Tibial nerve (tissue), 4 donors: ENCODE results near the gene SLC35F6. TPM values are rescaled to one million over a fixed set of nuclear protein-coding genes. Genes with fewer than 3 reads are reported as not detected.

Experiments
- DNase-seq, 2 donors: peaks; one replicate each; pipeline ENCODE4 v3.0.0-alpha.2; 2019; ENCODE audit warnings: low spot score in 2 of 2
- H3K27ac ChIP-seq, 4 donors: fragments of 200-600 bp; sonication (generic) in 3 of 4; one replicate each; pipeline ENCODE4 v1.5.1; 2017 to 2019; ENCODE audit warnings: mild to moderate bottlenecking in 1 of 4
- H3K27me3 ChIP-seq, 2 donors: fragments of 200-600 bp; sonication (generic) in 1 of 2; one replicate each; pipeline versions ENCODE4 v1.5.1 to v1.6.0; 2017 to 2019
- H3K36me3 ChIP-seq, 3 donors: fragments of 200-600 bp; sonication (generic); one replicate each; pipeline ENCODE4 v1.5.1; 2018 to 2019
- H3K4me1 ChIP-seq, 4 donors: fragments of 200-600 bp; sonication (generic) in 3 of 4; one replicate each; pipeline ENCODE4 v1.5.1; 2017 to 2019
- H3K4me3 ChIP-seq, 4 donors: fragments of 200-600 bp; sonication (generic) in 3 of 4; one replicate each; pipeline ENCODE4 v1.5.1; 2017 to 2019; ENCODE audit warnings: mild to moderate bottlenecking in 1 of 4, moderate library complexity in 1 of 4
- H3K9me3 ChIP-seq, 4 donors: fragments of 200-600 bp; sonication (generic) in 3 of 4; one replicate each; pipeline ENCODE4 v1.5.1; 2017 to 2019
- CTCF ChIP-seq, 5 experiments: fragments of 200-600 bp in 3 of 5; fragments of 450-650 bp in 2 of 5; sonication (generic) in 3 of 5; IDR thresholded peaks; one replicate each; pipeline ENCODE4 v1.5.1; 2016 to 2019; ENCODE audit warnings: antibody characterized with exemption in 5 of 5, mild to moderate bottlenecking in 3 of 5, moderate library complexity in 2 of 5
- EP300 ChIP-seq, 2 donors: sonication (generic); formaldehyde crosslinking; IDR thresholded peaks; one replicate each; pipeline ENCODE4 v1.6.1; 2017; ENCODE audit warnings: antibody characterized with exemption in 2 of 2, mild to moderate bottlenecking in 1 of 2
- POLR2A ChIP-seq, 2 donors: fragments of 450-650 bp; IDR thresholded peaks; one replicate each; pipeline ENCODE4 v1.6.1; 2017; ENCODE audit warnings: antibody characterized with exemption in 2 of 2, mild to moderate bottlenecking in 2 of 2, moderate library complexity in 2 of 2
- WGBS, 2 donors: methylation state at CpG; one replicate each; pipeline ENCODE4 v1.1.5; 2018; 5-methylcytosine and 5-hydroxymethylcytosine counted together
- total RNA-seq, 4 donors: library from RNA; depleted of rRNA; stranded (reverse); fragments of >200 nt; gene quantifications; one replicate each; pipeline ENCODE4 v1.1.0, GENCODE V29; 2016

SLC35F6 gene
- total RNA-seq, 4 donors from 2014 or later: 30.1 to 51.6 (median 43.3) TPM

- Histone ChIP-seq H3K27me3 (peaks cover 0 to 7% of the 10 kb centered on the region in 2 donors), H3K36me3 (no peaks in the 10 kb centered on the region), H3K4me1 (no peaks in the 10 kb centered on the region), H3K9me3 (no peaks in the 10 kb centered on the region), H3K27ac (no peak overlapping the region), H3K4me3 (no peak overlapping the region)
- no peak for DNase-seq
- WGBS, 2 donors: 45 to 53% methylated on average over 3 of the region's 3 CpGs
- TF ChIP-seq EP300 (IDR thresholded peaks at IDR 0.05) (no peak), CTCF (IDR thresholded peaks at IDR 0.05) (no peak), POLR2A (IDR thresholded peaks at IDR 0.05) (no peak)
Observed at GRCh38 chr2:26816893-26817292, 52.8 kb downstream of the SLC35F6 start.

DNA sequence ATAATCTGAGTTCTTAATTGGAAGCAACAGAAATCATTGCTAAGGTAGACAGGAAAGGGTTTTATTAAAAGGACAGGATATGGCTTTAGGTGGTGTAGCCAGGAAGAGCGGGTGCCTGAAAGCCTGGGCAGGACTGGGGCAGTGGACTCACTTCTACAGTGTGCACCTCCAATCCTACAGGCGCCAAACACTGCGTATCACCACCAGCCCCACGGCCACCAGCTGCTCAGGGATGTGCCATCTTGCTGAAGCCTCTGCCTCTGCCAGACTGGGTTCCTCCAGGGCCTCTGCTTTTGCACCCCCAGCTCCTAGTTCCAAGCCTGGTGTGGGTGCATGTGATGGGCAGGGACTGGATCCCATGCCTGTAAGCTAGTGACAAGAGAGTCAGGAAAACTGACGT is 54.2 kb downstream of the SLC35F6 start:
- Histone ChIP-seq H3K36me3 (no peaks in the 10 kb centered on the region), H3K4me3 (no peak overlapping the region), H3K27ac (no peak overlapping the region), H3K4me1 (no peaks in the 10 kb centered on the region), H3K9me3 (no peaks in the 10 kb centered on the region), H3K27me3 (peaks cover 0 to 7% of the 10 kb centered on the region in 2 donors)
- WGBS, 2 donors: 77 to 83% methylated on average over 5 of the region's 5 CpGs
- TF ChIP-seq POLR2A (IDR thresholded peaks at IDR 0.05) (no peak), CTCF (IDR thresholded peaks at IDR 0.05) (no peak), EP300 (IDR thresholded peaks at IDR 0.05) (no peak)
- no peak for DNase-seq

GRCh38 chr2:26818972-26819371 is 54.9 kb downstream of the SLC35F6 start:
- Histone ChIP-seq H3K36me3 (no peaks in the 10 kb centered on the region), H3K9me3 (no peaks in the 10 kb centered on the region), H3K4me3 (no peak overlapping the region), H3K4me1 (no peaks in the 10 kb centered on the region), H3K27ac (no peak overlapping the region), H3K27me3 (peaks cover 0 to 7% of the 10 kb centered on the region in 2 donors)
- no peak for DNase-seq
- 72 to 73% methylated on average over 6 of the region's 6 CpGs for WGBS, 2 donors
- TF ChIP-seq CTCF (IDR thresholded peaks at IDR 0.05) (no peak), POLR2A (IDR thresholded peaks at IDR 0.05) (no peak), EP300 (IDR thresholded peaks at IDR 0.05) (no peak)

DNA sequence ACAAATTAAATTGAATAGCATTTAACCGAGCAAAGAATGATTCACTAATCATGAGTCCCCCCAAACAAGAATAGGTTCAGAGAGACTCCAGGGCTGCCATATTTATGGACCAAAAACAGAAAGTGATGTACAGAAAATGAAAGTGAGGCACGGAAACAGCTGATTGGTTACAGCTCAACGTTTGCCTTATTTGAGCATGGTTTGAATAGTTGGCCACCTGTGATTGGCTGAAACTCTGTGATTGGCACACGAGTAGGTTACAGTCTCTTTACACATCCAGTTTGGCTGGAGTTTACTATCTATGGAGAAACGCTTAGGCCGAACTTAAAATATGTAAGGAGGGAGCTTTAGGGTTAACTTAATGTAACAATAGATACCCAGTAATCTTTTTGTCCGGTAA is 56.8 kb downstream of the SLC35F6 start:
- no peak for TF ChIP-seq POLR2A (IDR thresholded peaks at IDR 0.05)
- WGBS, 2 donors: 80 to 86% methylated on average over 7 of the region's 7 CpGs

DNA sequence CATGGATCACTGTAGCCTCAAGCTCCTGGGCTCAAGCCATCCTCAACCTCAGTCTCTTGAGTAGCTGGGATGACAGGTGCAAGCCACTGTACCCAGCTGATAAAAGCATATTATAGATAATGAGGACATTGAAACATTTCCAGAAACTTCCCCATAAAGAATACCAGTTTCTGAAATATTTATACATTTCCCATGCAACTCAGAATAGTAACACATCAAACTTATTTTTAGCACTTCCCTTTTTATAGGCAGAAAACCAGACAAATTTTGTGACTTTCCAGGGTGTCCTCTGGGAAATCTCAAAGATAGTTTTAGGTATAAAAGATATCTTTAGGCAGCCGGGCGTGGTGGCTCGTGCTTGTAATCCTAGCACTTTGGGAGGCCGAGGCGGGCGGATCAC is 58.8 kb downstream of the SLC35F6 start:
- H3K4me3 ChIP-seq: no peak overlapping the region
- H3K27me3 ChIP-seq: peaks cover 0 to 7% of the 10 kb centered on the region in 2 donors
- no peak for DNase-seq
- H3K9me3 ChIP-seq: no peaks in the 10 kb centered on the region
- H3K4me1 ChIP-seq: no peaks in the 10 kb centered on the region
- H3K36me3 ChIP-seq: no peaks in the 10 kb centered on the region
- H3K27ac ChIP-seq: no peak overlapping the region
- WGBS, 2 donors: 85 to 92% methylated on average over 6 of the region's 6 CpGs
- TF ChIP-seq EP300 (IDR thresholded peaks at IDR 0.05) (no peak), CTCF (IDR thresholded peaks at IDR 0.05) (no peak), POLR2A (IDR thresholded peaks at IDR 0.05) (no peak)

More for the DNA sequence above, 56.8 kb downstream of the SLC35F6 start:
- no peak overlapping the region for H3K27ac ChIP-seq
- H3K4me1 ChIP-seq: no peaks in the 10 kb centered on the region
- H3K9me3 ChIP-seq: no peaks in the 10 kb centered on the region
- no peaks in the 10 kb centered on the region for H3K36me3 ChIP-seq
- no peak overlapping the region for H3K4me3 ChIP-seq
- DNase-seq: no peak
- H3K27me3 ChIP-seq: peaks cover 0 to 7% of the 10 kb centered on the region in 2 donors

Other genes with a start within 250 kb of the SLC35F6 start
- not detected for gene CIB4, start 122.9 kb upstream of the SLC35F6 start, total RNA-seq
- 1 to 10 TPM in 3 of 4 donors, under 1 TPM in 1; 0.84 to 6.9 (median 1.7) TPM for gene KCNK3, start 71.6 kb upstream of the SLC35F6 start, total RNA-seq
- 1 to 10 TPM in 2 of 4 donors, not detected in 2; 3.3 to 3.5 TPM for gene CENPA, start 21.8 kb downstream of the SLC35F6 start, total RNA-seq
- gene DPYSL5, start 83.8 kb downstream of the SLC35F6 start, total RNA-seq: not detected
- gene MAPRE3, start 206.4 kb downstream of the SLC35F6 start, total RNA-seq: 10 to 100 TPM; 16.6 to 26.4 (median 19.7) TPM